Transverse colon (tissue), 4 donors: ENCODE measurements around the gene AGTPBP1.

Experiments
- CTCF ChIP-seq, 5 experiments: fragments of 200-600 bp in 3 of 5; fragments of 450-650 bp in 2 of 5; sonication (generic) in 3 of 5; IDR thresholded peaks; 1 replicate in 2 of 5; 2 replicates in 3 of 5; pipeline ENCODE4 v1.5.1; 2016 to 2017; ENCODE audit warnings: antibody characterized with exemption in 5 of 5, inconsistent platforms in 3 of 5, mild to moderate bottlenecking in 2 of 5, moderate library complexity in 1 of 5
- EP300 ChIP-seq: sonication (generic); formaldehyde crosslinking; IDR thresholded peaks from one replicate; pipeline ENCODE4 v1.6.1; 2017; ENCODE audit warnings: antibody characterized with exemption, low read depth
- POLR2A ChIP-seq: fragments of 450-650 bp; IDR thresholded peaks from one replicate; pipeline ENCODE4 v1.6.1; 2016; ENCODE audit warnings: antibody characterized with exemption, mild to moderate bottlenecking, moderate library complexity
- POLR2AphosphoS5 ChIP-seq, 3 donors: sonication (generic); formaldehyde crosslinking; IDR thresholded peaks; one replicate each; pipeline ENCODE4 v1.6.1; 2016; ENCODE audit warnings: antibody characterized with exemption in 3 of 3

GRCh38 chr9:85662573-85662972, 79.2 kb downstream of the AGTPBP1 start:
- TF ChIP-seq CTCF (IDR thresholded peaks at IDR 0.05) (no peak), POLR2AphosphoS5 (IDR thresholded peaks at IDR 0.05) (no peak), POLR2A (no peak), EP300 (no peak)
